SU-DHL-6 (cell line): ENCODE measurements around the gene ZBTB16.

Experiments used
- H2AFZ ChIP-seq: fragments of 200-600 bp; sonication (generic); 2 replicates; pipeline ENCODE4 v1.6.1; 2014; ENCODE audit warnings: low read depth, mild to moderate bottlenecking, moderate library complexity, mixed read lengths, antibody characterized with exemption, low read length; ENCODE audit not compliant: severe bottlenecking
- H3F3A ChIP-seq: fragments of 200-600 bp; shearing (Covaris generic); 2 replicates; pipeline ENCODE4 v1.6.0; 2016; ENCODE audit warnings: antibody characterized with exemption, mild to moderate bottlenecking; ENCODE audit not compliant: insufficient read depth
- H3K27ac ChIP-seq: fragments of 200-600 bp; sonication (generic); 2 replicates; pipeline ENCODE4 v1.5.1; 2016; ENCODE audit warnings: low read depth, mild to moderate bottlenecking, low read length, moderate library complexity, mixed read lengths
- H3K27me3 ChIP-seq: fragments of 200-600 bp; sonication (generic), shearing (Covaris generic); 2 replicates; pipeline ENCODE4 v1.6.0; 2014; ENCODE audit warnings: mild to moderate bottlenecking, low read length
- H3K36me3 ChIP-seq: fragments of 200-600 bp; sonication (generic); 2 replicates; pipeline ENCODE4 v1.6.1; 2014; ENCODE audit warnings: mild to moderate bottlenecking, low read length, mixed read lengths
- H3K4me2 ChIP-seq: fragments of 300-600, 200-600 bp; shearing (Covaris generic), sonication (generic); 2 replicates; pipeline ENCODE4 v1.6.0; 2014; ENCODE audit warnings: low read length, low read depth, mild to moderate bottlenecking; ENCODE audit not compliant: poor library complexity, severe bottlenecking
- H3K4me3 ChIP-seq: fragments of 200-600 bp; sonication (generic); 2 replicates; pipeline ENCODE4 v1.5.1; 2014; ENCODE audit warnings: antibody characterized with exemption, low read length, mild to moderate bottlenecking, mixed read lengths; ENCODE audit not compliant: insufficient read depth, poor library complexity, severe bottlenecking
- H3K79me2 ChIP-seq: fragments of 200-600 bp; sonication (generic); 2 replicates; pipeline ENCODE4 v1.6.1; 2014; ENCODE audit warnings: mild to moderate bottlenecking, low read length, moderate library complexity; ENCODE audit not compliant: insufficient read depth
- H3K9ac ChIP-seq: fragments of 200-600 bp; sonication (generic); 2 replicates; pipeline ENCODE4 v1.7.0; 2014; ENCODE audit warnings: mild to moderate bottlenecking, low read length
- H3K9me2 ChIP-seq: fragments of 200-600 bp; sonication (generic); replicated peaks from 2 replicates; pipeline ENCODE4 v1.6.1; 2014; ENCODE audit warnings: low read length; ENCODE audit not compliant: insufficient read depth
- H3K9me3 ChIP-seq: fragments of 200-600 bp; sonication (generic); 2 replicates; pipeline ENCODE4 v1.6.1; 2014; ENCODE audit warnings: low read length, mixed read lengths; ENCODE audit not compliant: insufficient read depth
- H4K20me1 ChIP-seq: fragments of 200-600 bp; sonication (generic); 2 replicates; pipeline ENCODE4 v1.6.1; 2014; ENCODE audit warnings: low read depth, mild to moderate bottlenecking, antibody characterized with exemption, low read length, moderate library complexity, mixed read lengths
- CTCF ChIP-seq: fragments of 200-600 bp; sonication (generic); IDR thresholded peaks from one replicate; pipeline ENCODE4 v1.5.1; 2017; ENCODE audit warnings: antibody characterized with exemption, mild to moderate bottlenecking, low read length, moderate library complexity; ENCODE audit not compliant: insufficient read depth, poor library complexity, severe bottlenecking
- EZH2phosphoT487 ChIP-seq: fragments of 200-600 bp; sonication (generic), shearing (Covaris generic); conservative IDR thresholded peaks from 2 replicates; pipeline ENCODE4 v1.6.1; 2018; ENCODE audit warnings: mild to moderate bottlenecking, antibody characterized with exemption, low read length, moderate library complexity, mixed read lengths

The ZBTB16 gene

GRCh38 chr11:114291842-114292680 is 232.6 kb downstream of the ZBTB16 start:
- no peak for TF ChIP-seq EZH2phosphoT487
- no peak for TF ChIP-seq CTCF
- H3K4me3 ChIP-seq = no peak overlapping the region
- H3K9me3 ChIP-seq = no peaks in the 10 kb centered on the region
- no peaks in the 10 kb centered on the region for H3F3A ChIP-seq
- no peaks in the 10 kb centered on the region for H3K9me2 ChIP-seq
- no peaks in the 10 kb centered on the region for H3K79me2 ChIP-seq
- H4K20me1 ChIP-seq = no peaks in the 10 kb centered on the region
- no peak overlapping the region for H3K9ac ChIP-seq
- no peaks in the 10 kb centered on the region for H3K36me3 ChIP-seq
- no peak overlapping the region for H3K27ac ChIP-seq
- 0 out of 2 replicates have a peak, but pooled peaks cover 3% of the 10 kb centered on the region for H3K27me3 ChIP-seq
- H2AFZ ChIP-seq = no peak overlapping the region
- H3K4me2 ChIP-seq = no peak overlapping the region

- Histone ChIP-seq H3K4me3 (no peak overlapping the region), H3K4me2 (no peak overlapping the region), H4K20me1 (no peaks in the 10 kb centered on the region), H3K9ac (no peak overlapping the region), H3K79me2 (no peaks in the 10 kb centered on the region), H3K27ac (no peak overlapping the region), H3K9me2 (no peaks in the 10 kb centered on the region), H2AFZ (no peak overlapping the region), H3K9me3 (no peaks in the 10 kb centered on the region), H3K36me3 (no peaks in the 10 kb centered on the region), H3F3A (no peaks in the 10 kb centered on the region), H3K27me3 (0 out of 2 replicates have a peak, but pooled peaks cover 3% of the 10 kb centered on the region)
- TF ChIP-seq CTCF (no peak), EZH2phosphoT487 (no peak)
Measured at GRCh38 chr11:114293201-114293711, 233.7 kb downstream of the ZBTB16 start.

- Histone ChIP-seq H3K9me2 (no peaks in the 10 kb centered on the region), H3K79me2 (no peaks in the 10 kb centered on the region), H3K36me3 (no peaks in the 10 kb centered on the region), H3F3A (no peaks in the 10 kb centered on the region), H3K27me3 (no peaks in the 10 kb centered on the region), H3K9ac (no peak within 1 kb of the TSS), H3K4me2 (no peak within 1 kb of the TSS), H3K27ac (no peak within 1 kb of the TSS), H3K4me3 (no peak within 1 kb of the TSS), H4K20me1 (no peaks in the 10 kb centered on the region), H2AFZ (no peak within 1 kb of the TSS), H3K9me3 (no peaks in the 10 kb centered on the region)
- no peak for TF ChIP-seq EZH2phosphoT487
- no peak for TF ChIP-seq CTCF
Measured at GRCh38 chr11:114295676-114296604, 236.4 kb downstream of the ZBTB16 start, which contains the start of gene NNMT. Gene NNMT, plus strand, starts transcription at chr11:114296399. Its CDS starts 158 bp downstream, at chr11:114296557.
